Measurements from ENCODE around the gene CPSF7.

Gene CPSF7

GRCh38 chr11:61357233-61357893 is 72.4 kb downstream of the CPSF7 start:
- DNase-seq (ENCODE audit: low read depth in 2 of 2), result no peak

GRCh38 chr11:61356706-61357105 is 73.1 kb downstream of the CPSF7 start:
- DNase-seq (ENCODE audit: low read depth in 2 of 2), result no peak

GRCh38 chr11:61354208-61354607 is 75.6 kb downstream of the CPSF7 start:
- DNase-seq (ENCODE audit: low read depth in 2 of 2), result no peak

GRCh38 chr11:61353131-61354067 is 76.4 kb downstream of the CPSF7 start:
- no peak for DNase-seq (ENCODE audit: low read depth in 2 of 2)
